GF-D8 (cell line): Measurements from ENCODE around the gene PEX11G.

ENCODE experiments used
- DNase-seq: peaks from one replicate; lab custom pipeline; 2025; lab: John Stamatoyannopoulos, UW

The PEX11G gene

GRCh38 chr19:7521551-7522071, 32.8 kb upstream of the PEX11G start:
- DNase-seq = no peak

DNA sequence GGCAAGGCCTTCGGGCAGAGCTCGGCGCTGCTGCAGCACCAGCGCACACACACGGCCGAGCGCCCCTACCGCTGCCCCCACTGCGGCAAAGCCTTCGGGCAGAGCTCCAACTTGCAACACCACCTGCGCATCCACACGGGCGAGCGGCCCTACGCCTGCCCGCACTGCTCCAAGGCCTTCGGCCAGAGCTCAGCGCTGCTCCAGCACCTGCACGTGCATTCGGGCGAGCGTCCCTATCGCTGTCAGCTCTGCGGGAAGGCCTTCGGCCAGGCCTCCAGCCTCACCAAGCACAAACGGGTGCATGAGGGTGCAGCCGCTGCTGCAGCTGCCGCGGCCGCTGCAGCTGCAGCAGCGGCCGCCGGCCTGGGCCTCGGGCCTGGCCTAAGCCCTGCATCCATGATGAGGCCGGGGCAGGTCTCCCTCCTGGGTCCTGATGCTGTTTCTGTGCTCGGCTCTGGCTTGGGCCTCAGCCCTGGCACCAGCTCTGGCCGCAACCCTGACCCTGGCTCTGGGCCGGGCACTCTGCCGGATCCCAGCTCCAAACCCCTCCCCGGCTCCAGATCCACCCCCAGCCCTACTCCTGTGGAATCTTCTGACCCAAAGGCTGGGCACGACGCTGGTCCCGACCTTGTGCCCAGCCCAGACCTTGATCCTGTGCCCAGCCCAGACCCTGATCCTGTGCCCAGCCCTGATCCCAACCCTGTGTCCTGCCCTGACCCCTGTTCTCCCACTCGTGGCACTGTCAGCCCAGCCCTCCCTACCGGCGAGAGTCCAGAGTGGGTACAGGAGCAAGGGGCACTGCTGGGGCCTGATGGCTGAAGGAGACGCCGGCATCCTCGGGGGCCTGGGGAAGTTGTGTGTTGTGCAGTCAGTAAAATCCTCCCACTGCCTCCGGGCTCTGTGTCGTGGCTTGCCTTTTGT, 31.6 kb upstream of the PEX11G start:
- no peak for DNase-seq

DNA sequence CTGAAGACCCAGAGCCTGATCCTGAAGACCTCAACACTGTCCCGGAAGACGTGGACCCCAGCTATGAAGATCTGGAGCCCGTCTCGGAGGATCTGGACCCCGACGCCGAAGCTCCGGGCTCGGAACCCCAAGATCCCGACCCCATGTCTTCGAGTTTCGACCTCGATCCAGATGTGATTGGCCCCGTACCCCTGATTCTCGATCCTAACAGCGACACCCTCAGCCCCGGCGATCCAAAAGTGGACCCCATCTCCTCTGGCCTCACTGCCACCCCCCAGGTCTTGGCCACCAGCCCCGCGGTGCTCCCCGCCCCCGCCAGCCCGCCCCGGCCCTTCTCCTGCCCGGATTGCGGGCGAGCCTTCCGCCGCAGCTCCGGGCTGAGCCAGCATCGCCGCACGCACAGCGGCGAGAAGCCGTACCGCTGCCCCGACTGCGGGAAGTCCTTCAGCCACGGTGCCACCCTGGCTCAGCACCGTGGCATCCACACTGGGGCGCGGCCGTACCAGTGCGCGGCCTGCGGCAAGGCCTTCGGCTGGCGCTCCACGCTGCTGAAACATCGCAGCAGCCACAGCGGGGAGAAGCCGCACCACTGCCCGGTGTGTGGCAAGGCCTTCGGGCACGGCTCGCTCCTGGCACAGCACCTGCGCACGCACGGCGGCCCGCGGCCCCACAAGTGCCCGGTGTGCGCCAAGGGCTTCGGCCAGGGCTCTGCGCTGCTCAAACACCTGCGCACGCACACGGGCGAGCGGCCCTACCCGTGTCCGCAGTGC, 30.7 kb upstream of the PEX11G start:
- DNase-seq = no peak

DNA sequence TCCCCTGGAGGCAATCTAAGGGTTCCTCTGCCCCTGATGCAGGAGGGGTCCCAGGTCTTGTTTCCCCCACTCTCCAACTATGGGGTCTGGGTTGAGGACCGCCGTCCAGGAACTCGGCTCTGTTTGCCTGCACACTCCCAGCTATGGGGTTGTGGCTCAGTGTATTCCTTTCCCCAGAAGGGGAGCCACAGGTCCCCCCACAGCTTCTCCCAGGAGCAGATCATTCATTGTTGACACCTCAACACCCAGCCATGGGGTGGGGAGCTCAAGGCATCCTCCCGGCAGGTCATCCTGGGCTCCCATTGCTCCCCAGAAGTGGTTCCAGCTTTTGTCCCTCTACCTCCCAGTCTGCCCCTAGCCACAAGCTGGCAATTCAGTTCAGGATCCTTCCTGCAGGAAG, 28.0 kb upstream of the PEX11G start:
- no peak for DNase-seq

DNA sequence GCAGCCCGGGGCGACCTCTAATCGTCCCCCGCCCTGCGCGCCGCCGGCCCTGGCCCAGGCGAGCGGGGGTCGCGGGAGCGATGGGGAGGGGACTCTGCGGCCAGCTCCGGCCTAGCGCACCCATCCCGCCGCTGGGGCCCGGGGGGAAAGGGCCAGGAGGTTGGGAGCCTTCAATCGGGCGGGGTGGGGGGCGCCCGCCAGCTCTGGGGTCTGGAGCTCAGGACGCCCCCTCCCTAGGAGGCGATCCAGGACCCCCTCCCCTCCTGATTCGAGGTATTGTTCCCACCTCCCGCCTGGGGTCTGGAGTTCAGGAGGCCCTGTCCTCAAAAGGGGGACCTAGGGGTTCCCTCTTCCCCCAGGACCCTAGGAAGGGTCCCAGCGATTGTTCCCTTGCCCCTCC, 27.5 kb upstream of the PEX11G start:
- DNase-seq = no peak

- no peak for DNase-seq
Measured at GRCh38 chr19:7515645-7516151, 26.9 kb upstream of the PEX11G start, which contains the start of gene ZNF358. ZNF358 (plus strand) TSS chr19:7516103; CDS start chr19:7519243, 3,140 bp downstream.

GRCh38 chr19:7515110-7515644, 26.3 kb upstream of the PEX11G start:
- no peak for DNase-seq

DNA sequence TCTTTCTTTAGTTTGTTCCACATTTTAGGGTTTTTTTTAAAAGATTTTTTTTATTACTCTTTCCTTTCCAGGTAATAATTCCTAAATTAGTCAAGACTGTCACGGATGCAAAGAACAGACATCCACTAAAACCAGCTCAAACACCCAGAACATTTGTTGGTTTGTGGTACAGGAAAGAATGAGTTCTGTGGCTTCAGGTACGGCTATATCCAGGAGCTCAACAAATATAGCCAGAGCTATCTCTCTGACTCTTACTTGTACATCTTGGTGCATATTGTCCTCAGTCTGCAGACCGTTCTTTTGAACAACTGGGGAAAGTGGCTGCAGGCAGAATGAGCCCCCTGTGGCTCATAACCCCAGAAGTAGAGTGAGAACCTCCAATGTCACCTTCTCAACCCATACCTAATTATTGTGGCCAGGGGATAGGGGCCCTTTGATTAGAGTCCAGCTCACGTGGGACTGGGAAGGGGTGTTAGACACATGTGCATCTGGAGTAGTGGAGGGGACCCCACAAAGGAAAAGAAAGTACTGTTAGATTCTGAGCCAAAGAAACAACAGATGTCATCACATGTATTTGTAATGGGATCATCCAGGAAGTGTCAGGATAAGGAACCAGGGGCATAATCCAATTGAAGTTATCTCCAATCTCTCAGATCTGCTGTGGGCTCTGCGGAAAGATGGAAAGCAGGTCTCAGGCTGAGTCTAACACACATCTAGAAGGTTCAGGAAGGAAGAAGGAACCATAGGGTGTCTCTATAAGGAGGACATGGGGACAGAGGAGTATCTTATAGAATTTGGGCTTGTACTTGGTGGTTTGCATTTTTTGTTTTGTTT, 25.2 kb upstream of the PEX11G start:
- DNase-seq = no peak

- DNase-seq = no peak
Measured at GRCh38 chr19:7512400-7512851, 23.6 kb upstream of the PEX11G start.

DNA sequence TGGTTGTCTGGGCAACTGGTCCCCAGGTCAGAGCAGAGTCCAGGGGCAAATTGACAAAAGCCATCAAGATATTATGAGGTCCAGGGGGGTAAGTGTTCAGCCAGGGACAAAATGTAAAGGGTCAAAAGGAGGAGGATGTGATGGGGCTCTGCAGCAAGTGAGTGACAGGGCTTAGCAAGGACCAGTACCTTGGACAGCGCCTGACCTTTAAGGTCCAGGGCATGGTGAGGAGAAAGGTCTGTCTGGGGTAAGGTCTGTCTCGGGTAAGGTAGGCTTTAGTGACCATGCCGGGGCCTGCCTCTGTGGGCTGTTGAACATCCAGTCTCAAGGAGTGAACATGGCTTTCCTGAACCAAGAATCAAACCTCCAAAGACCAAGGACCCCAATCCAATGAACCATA, 20.8 kb upstream of the PEX11G start:
- no peak for DNase-seq

DNA sequence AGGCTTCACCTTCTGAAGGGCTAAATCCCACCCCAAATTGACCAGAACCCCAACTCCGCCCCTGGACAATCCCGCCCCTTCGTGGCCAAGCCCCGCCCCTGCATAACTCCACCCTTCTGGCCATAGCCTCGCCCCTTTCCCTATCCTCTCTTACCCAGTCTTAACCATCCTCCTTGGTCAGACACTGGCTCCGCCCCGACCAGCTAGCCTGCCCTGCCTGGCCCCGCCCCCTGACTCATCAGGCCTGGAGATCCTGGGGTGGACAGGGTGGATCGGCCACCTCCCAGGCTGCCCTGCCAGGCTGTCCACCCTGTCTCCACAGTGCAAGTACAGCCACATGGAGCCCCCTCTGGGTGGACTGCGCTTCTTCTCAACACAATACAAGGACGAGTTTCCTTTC, 19.0 kb upstream of the PEX11G start:
- no peak for DNase-seq

DNA sequence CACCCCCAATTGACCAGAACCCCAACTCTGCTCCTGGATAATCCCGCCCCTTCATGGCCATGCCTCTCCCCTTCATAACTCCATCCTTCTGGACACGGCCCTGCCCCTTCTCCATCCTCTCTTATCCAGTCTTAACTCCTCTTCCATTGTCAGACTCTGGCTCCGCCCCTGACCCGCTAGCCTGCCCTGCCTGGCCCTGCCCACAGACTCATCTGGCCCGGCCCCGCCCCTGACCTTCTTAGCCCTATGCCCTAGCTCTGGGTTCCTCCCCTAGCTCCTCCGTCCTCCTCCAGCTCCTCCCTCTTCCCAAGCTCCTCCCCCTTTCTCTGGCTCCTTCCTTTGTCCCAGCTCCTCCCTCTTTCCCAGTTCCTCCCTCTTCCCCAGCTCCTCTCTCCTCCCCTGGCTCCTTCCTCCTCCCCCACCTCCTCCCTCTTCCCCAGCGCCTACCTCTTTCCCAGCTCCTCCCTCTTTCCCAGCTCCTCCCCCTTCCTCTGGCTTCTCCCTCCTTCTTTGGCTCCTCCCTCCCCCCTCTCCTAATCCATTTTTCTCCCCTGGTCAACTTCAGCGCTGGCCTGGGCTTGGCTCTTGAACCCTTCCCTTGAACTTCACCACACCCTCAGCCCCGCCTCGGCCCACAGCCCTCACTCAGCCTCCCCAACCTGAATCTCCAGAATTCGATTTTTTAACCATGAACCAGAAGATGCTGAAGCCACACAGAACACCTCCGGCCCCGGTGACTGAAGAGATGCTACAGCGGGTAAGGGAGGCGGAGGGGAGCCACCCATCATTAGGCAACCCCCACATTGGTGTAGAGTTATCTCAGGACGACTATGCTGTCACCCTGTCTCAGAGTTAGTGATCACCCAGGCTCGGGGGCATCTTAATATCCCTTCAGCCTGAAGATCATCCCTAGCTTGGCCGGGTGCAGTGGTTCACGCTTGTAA, 17.8 kb upstream of the PEX11G start:
- DNase-seq = peak; percentile 8

GRCh38 chr19:7505682-7506384, 17.0 kb upstream of the PEX11G start:
- no peak for DNase-seq

DNA sequence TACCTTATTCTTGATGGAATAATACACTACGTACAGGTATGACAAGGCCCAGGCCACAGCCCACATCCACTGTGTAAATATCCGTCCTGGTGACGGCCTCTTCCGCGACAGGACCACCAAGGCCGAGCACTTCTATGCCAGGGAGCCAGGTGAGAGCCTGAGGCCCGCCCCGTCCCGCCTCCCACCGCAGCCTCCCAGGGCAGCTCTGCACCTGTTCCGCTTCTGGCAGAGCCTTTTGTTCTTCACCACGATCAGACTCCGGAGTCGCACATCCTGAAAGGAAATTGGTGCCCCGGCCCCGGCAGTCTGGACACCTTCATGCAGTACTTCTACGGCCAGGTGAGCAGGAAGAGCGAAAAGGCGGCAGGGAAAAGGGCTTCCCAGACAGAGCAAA, 16.4 kb upstream of the PEX11G start:
- no peak for DNase-seq

DNA sequence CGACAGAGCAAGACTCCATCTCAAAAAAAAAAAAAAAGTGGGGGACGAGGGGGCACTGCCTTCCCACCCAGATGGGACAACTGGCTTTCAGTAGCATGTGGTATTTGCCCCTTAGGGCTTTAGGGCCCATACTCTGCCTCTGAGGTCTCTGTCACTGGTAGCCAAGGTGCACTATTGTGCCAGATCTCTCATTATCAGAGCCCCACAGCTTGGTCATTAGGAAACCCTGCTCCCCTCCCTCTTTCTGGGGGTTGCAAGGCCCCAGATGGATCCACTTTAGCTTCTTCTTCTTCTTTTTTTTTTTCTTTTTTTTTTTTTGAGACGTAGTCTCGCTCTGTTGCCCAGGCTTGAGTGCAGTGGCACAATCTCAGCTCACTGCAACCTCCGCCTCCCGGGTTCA, 15.8 kb upstream of the PEX11G start:
- peak; percentile 57 for DNase-seq

DNA sequence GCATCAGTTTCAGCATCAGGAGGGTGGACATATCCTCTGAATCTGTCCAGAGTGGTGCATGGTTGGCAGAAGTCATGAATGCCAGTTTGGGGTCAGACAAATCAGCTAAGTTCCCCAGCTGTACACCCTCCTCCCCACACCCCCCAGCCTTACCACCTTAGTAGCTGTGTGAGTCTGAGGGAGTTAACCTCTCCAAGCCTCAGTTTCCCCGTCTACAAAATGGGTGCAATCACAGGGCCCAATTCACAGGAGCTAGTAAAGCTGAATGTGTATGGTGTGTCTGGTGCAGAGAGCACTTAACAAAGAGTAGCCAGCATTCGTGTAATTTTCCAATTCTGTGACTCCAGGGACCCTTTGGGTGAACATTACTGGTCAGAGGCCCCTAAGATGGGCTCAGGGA, 13.7 kb upstream of the PEX11G start:
- DNase-seq = no peak

DNA sequence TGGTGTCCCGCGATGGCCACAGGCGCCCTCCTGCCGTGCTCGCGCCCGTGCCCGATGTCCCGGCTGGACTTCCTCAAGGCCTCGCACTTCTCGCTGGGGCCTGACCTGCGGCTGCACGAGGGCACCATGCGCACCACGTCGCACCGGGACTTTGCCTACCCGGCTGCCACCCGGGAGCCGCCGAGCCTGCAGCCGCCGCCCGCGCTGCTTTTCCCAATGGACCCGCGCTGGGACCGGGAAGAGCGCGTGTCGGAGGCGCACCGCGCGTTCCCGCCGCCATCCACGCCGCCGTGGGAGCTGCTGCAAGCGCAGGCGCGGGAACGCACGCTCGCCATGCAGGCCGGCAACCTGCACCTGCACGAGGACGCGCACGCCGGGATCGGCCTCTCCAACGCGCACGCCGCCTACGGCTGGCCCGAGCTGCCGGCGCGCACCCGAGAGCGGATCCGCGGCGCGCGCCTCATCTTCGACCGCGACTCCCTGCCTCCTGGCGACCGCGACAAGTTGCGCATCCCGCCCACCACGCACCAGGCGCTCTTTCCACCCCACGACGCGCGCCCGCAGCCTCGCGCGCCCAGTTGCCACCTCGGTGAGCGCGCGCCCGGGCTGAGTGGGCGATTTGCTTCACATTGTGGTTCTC, 12.1 kb upstream of the PEX11G start:
- peak; percentile 74 for DNase-seq

DNA sequence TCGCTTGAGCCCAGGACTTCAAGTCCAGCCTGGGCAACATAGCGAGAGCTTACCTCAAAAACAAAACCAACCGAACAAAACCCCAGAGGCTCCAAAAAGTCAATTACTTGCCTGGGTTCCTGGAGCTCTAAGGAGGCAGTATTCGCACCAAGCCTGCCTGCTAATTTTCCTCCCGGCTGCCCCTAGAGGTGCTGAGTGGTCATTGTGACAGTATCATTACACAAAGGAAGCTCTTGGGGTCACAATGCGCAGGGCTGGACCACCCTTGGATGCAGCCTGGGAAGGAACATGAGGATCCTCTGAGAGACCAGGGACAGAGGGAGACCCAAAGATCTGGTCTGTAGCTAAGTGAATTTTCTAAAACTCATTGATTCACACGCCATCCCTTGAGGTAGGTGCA, 8.5 kb upstream of the PEX11G start:
- no peak for DNase-seq
